WTC11 (cell line): ENCODE data around the gene SLC1A4. TPM values are rescaled to one million over a fixed set of nuclear protein-coding genes. Genes with fewer than 3 reads are reported as not detected.
A peak's percentile ranks its signal among the peaks of the same experiment; 100 is the strongest.

Source experiments
- ATAC-seq: fragments of 200-7000 bp; cut with Tn5 transposase; 2 replicates; pipeline ENCODE4 v1.10.0; 2021; ENCODE audit warnings: mild to moderate bottlenecking, moderate library complexity
- CTCF ChIA-PET: fragments of 300-600 bp; sonication (Branson Sonifier 250); formaldehyde crosslinking; loops from one replicate; lab custom pipeline; 2021; ENCODE audit warnings: antibody characterized with exemption; lab: Charles Lee
- POLR2A ChIA-PET: fragments of 350-600 bp; sonication (Branson Sonifier 250); formaldehyde crosslinking; loops from one replicate; lab custom pipeline; 2021; ENCODE audit warnings: antibody characterized with exemption; lab: Charles Lee
- DNase-seq: peaks from one replicate; pipeline ENCODE4 v3.0.0; 2021; ENCODE audit warnings: low spot score
- H3K27ac Mint-ChIP-seq: 2 replicates; pipeline ENCODE4 v1.8.0; 2021; ENCODE audit warnings: mixed read lengths
- H3K27me3 Mint-ChIP-seq: 2 replicates; pipeline ENCODE4 v1.8.0; 2021; ENCODE audit warnings: low read depth, mild to moderate bottlenecking, moderate library complexity, mixed read lengths
- H3K36me3 Mint-ChIP-seq: 2 replicates; pipeline ENCODE4 v1.8.0; 2021; ENCODE audit warnings: mixed read lengths
- H3K4me1 Mint-ChIP-seq: 2 replicates; pipeline ENCODE4 v1.8.0; 2022; ENCODE audit warnings: mixed read lengths
- H3K4me3 Mint-ChIP-seq: 2 replicates; pipeline ENCODE4 v1.8.0; 2021; ENCODE audit warnings: mild to moderate bottlenecking, moderate library complexity, mixed read lengths
- H3K9me3 Mint-ChIP-seq: 2 replicates; pipeline ENCODE4 v1.8.0; 2021; ENCODE audit warnings: mixed read lengths
- FOXJ3 ChIP-seq: sonication (generic); formaldehyde crosslinking; IDR thresholded peaks from 2 replicates; pipeline ENCODE4 v1.9.0; 2021; ENCODE audit warnings: missing genetic modification reagents, mild to moderate bottlenecking, borderline replicate concordance
- GRHL2 ChIP-seq: fragments of 250-450 bp; sonication (Bioruptor Pico); IDR thresholded peaks from 2 replicates; pipeline ENCODE4 v1.8.0; 2022; ENCODE audit warnings: mild to moderate bottlenecking, moderate library complexity; ENCODE audit not compliant: insufficient replicate concordance, severe bottlenecking
- KAT7 ChIP-seq: sonication (generic); formaldehyde crosslinking; IDR thresholded peaks from 2 replicates; pipeline ENCODE4 v1.8.1; 2023; ENCODE audit warnings: missing genetic modification reagents, mild to moderate bottlenecking, borderline replicate concordance
- NFATC4 ChIP-seq: fragments of 250-450 bp; sonication (Bioruptor Pico); IDR thresholded peaks from 2 replicates; pipeline ENCODE4 v1.9.0; 2021; ENCODE audit warnings: mild to moderate bottlenecking
- PRRX2 ChIP-seq: fragments of 250-450 bp; sonication (Bioruptor Pico); IDR thresholded peaks from 2 replicates; pipeline ENCODE4 v1.8.0; 2021; ENCODE audit warnings: mild to moderate bottlenecking
- ZMAT4 ChIP-seq: fragments of 250-450 bp; sonication (Bioruptor Pico); IDR thresholded peaks from 2 replicates; pipeline ENCODE4 v1.9.0; 2021; ENCODE audit warnings: mild to moderate bottlenecking
- ZNF121 ChIP-seq: sonication (generic); formaldehyde crosslinking; IDR thresholded peaks from 2 replicates; pipeline ENCODE4 v1.8.0; 2023; ENCODE audit warnings: missing genetic modification reagents
- ZNF532 ChIP-seq: fragments of 250-450 bp; sonication (Bioruptor Pico); IDR thresholded peaks from 2 replicates; pipeline ENCODE4 v1.9.0; 2021; ENCODE audit warnings: mild to moderate bottlenecking, borderline replicate concordance
- total RNA-seq: library from RNA; stranded (reverse); gene quantifications from 3 replicates; pipeline ENCODE4 v1.2.3, GENCODE V29; 2021
- TF ChIP-seq, protein P1 (sequence below): sonication (generic); formaldehyde crosslinking; IDR thresholded peaks from 2 replicates; pipeline ENCODE4 v1.8.1; 2023; ENCODE audit warnings: mild to moderate bottlenecking, missing genetic modification reagents
- TF ChIP-seq, protein P2 (sequence below): sonication (generic); formaldehyde crosslinking; IDR thresholded peaks from 2 replicates; pipeline ENCODE4 v1.8.0; 2023; ENCODE audit warnings: mild to moderate bottlenecking, missing genetic modification reagents
- TF ChIP-seq, protein P3 (sequence below): sonication (generic); formaldehyde crosslinking; IDR thresholded peaks from 2 replicates; pipeline ENCODE4 v1.8.1; 2022; ENCODE audit warnings: missing genetic modification reagents, borderline replicate concordance

The SLC1A4 gene
- total RNA-seq, 1 experiment from 2014 or later: 1.6 TPM

DNA sequence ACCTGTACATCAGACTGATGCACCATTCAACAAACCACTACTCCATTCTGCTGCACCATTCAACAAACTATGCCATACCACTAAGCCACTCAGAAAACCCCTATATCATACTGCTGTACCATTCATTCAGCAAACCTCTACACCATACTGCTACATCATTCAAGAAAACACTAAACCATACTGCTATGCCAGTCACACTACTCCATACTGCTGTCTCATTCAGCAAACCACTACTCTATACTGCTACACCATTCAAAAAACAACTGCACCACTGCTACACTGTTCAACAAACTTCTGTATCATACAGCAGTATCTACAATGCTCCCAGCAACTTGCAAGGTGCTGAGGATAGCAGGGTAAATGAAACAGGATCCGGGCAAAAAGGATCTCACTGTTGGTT lies 12.9 kb upstream of the SLC1A4 start:
- no peak overlapping the region for H3K27ac Mint-ChIP-seq
- no peak overlapping the region for H3K4me3 Mint-ChIP-seq
- H3K9me3 Mint-ChIP-seq: no peaks in the 10 kb centered on the region
- ChIA-PET CTCF (no interaction called here), POLR2A (no interaction called here)
- H3K4me1 Mint-ChIP-seq: peaks cover 15% of the 10 kb centered on the region
- no peaks in the 10 kb centered on the region for H3K27me3 Mint-ChIP-seq
- TF ChIP-seq ZMAT4 (CRISPR knock-in tag) (no peak), ZNF121 (CRISPR knock-in tag) (no peak), NFATC4 (CRISPR knock-in tag) (no peak), KAT7 (no peak), GRHL2 (CRISPR knock-in tag) (no peak), FOXJ3 (CRISPR knock-in tag) (no peak)
- TF ChIP-seq, protein P1, sequence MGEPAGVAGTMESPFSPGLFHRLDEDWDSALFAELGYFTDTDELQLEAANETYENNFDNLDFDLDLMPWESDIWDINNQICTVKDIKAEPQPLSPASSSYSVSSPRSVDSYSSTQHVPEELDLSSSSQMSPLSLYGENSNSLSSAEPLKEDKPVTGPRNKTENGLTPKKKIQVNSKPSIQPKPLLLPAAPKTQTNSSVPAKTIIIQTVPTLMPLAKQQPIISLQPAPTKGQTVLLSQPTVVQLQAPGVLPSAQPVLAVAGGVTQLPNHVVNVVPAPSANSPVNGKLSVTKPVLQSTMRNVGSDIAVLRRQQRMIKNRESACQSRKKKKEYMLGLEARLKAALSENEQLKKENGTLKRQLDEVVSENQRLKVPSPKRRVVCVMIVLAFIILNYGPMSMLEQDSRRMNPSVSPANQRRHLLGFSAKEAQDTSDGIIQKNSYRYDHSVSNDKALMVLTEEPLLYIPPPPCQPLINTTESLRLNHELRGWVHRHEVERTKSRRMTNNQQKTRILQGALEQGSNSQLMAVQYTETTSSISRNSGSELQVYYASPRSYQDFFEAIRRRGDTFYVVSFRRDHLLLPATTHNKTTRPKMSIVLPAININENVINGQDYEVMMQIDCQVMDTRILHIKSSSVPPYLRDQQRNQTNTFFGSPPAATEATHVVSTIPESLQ (CRISPR knock-in tag): no peak
- TF ChIP-seq, protein P2, sequence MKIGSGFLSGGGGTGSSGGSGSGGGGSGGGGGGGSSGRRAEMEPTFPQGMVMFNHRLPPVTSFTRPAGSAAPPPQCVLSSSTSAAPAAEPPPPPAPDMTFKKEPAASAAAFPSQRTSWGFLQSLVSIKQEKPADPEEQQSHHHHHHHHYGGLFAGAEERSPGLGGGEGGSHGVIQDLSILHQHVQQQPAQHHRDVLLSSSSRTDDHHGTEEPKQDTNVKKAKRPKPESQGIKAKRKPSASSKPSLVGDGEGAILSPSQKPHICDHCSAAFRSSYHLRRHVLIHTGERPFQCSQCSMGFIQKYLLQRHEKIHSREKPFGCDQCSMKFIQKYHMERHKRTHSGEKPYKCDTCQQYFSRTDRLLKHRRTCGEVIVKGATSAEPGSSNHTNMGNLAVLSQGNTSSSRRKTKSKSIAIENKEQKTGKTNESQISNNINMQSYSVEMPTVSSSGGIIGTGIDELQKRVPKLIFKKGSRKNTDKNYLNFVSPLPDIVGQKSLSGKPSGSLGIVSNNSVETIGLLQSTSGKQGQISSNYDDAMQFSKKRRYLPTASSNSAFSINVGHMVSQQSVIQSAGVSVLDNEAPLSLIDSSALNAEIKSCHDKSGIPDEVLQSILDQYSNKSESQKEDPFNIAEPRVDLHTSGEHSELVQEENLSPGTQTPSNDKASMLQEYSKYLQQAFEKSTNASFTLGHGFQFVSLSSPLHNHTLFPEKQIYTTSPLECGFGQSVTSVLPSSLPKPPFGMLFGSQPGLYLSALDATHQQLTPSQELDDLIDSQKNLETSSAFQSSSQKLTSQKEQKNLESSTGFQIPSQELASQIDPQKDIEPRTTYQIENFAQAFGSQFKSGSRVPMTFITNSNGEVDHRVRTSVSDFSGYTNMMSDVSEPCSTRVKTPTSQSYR (CRISPR knock-in tag): no peak
- TF ChIP-seq, protein P3, sequence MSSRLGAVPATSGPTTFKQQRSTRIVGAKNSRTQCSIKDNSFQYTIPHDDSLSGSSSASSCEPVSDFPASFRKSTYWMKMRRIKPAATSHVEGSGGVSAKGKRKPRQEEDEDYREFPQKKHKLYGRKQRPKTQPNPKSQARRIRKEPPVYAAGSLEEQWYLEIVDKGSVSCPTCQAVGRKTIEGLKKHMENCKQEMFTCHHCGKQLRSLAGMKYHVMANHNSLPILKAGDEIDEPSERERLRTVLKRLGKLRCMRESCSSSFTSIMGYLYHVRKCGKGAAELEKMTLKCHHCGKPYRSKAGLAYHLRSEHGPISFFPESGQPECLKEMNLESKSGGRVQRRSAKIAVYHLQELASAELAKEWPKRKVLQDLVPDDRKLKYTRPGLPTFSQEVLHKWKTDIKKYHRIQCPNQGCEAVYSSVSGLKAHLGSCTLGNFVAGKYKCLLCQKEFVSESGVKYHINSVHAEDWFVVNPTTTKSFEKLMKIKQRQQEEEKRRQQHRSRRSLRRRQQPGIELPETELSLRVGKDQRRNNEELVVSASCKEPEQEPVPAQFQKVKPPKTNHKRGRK (CRISPR knock-in tag): no peak
- H3K36me3 Mint-ChIP-seq: no peaks in the 10 kb centered on the region
- DNase-seq: no peak
- ATAC-seq: no peak

GRCh38 chr2:64978514-64979268 lies 10.5 kb upstream of the SLC1A4 start:
- CTCF ChIA-PET: interaction anchor here (0.6 to 1.8 kb wide), 13 partner anchors 12 to 147 kb away, joined by 3 to 7 read pairs (median 4); no protein-coding TSS in a partner anchor
- DNase-seq: no peak
- Mint-ChIP-seq H3K36me3 (no peaks in the 10 kb centered on the region), H3K27ac (no peak overlapping the region), H3K27me3 (no peaks in the 10 kb centered on the region), H3K4me1 (peaks cover 15% of the 10 kb centered on the region), H3K4me3 (no peak overlapping the region), H3K9me3 (no peaks in the 10 kb centered on the region)
- ATAC-seq: peak; percentile 44
- no peak for TF ChIP-seq ZNF532 (CRISPR knock-in tag)
- TF ChIP-seq PRRX2 (CRISPR knock-in tag): no peak
- POLR2A ChIA-PET: interaction anchor here (0.7 kb wide), 1 partner anchor 11 kb away, joined by 3 read pairs; no protein-coding TSS in a partner anchor
